Measurements from ENCODE around the gene KDM6A. TPM values are rescaled to one million over a fixed set of nuclear protein-coding genes. Genes with fewer than 3 reads are reported as not detected.
"Not testable (repeated sequence)": the region's sequence is repeated elsewhere in the genome, so short reads cannot be mapped to it uniquely, and the experiment has no call there.

The KDM6A gene
- total RNA-seq, 1 donor from 2014 or later: 10.2 TPM

DNA sequence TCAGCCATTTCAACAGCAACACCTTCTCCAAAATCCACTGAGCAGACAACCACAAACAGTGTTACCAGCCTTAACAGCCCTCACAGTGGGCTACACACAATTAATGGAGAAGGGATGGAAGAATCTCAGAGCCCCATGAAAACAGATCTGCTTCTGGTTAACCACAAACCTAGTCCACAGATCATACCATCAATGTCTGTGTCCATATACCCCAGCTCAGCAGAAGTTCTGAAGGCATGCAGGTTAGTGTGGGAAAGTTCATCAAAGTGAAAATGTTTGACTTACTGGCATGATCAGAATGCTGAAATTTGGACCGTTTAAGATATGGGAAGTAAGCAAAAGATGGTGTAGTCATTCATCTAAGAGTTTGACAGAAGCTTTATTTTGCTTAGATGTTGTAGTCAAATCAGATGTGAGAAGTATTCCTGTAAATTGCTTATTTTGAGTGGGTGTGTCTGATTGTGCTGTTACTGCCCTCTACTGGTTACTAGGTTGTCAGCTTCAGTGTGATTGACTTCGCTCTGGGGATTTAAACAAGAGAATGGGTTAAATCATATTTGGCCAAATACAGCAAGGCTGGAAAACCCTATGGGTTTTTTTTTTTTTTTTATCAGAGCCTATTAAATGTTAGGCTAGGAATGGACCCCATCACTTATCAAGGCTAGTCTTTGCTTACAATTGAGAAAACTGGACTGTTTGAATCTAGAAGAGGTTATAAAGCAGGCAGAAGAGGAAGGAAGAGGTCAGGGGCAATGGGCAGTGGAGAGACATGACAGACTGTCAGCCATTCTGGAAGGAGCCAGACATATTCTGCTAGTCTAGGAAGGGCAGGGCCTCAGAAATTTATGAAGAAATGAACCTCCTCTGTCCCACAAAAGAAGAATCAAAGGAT is 197.4 kb downstream of the KDM6A start:
- DNase-seq (ENCODE audit: low read depth): peak; percentile 44

DNA sequence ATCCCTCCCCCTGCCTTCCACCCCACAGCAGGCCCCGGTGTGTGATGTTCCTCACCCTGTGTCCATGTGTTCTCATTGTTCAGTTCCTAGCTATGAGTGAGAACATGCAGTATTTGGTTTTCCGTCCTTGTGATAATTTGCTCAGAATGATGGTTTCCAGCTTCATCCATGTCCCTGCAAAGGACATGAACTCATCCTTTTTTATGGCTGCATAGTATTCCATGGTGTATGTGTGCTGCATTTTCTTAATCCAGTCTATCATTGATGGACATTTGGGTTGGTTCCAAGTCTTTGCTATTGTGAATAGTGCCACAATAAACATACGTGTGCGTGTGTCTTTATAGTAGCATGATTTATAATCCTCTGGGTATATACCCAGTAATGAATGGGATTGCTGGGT is 200.0 kb downstream of the KDM6A start:
- not testable (repeated sequence) for DNase-seq (ENCODE audit: low read depth)

DNA sequence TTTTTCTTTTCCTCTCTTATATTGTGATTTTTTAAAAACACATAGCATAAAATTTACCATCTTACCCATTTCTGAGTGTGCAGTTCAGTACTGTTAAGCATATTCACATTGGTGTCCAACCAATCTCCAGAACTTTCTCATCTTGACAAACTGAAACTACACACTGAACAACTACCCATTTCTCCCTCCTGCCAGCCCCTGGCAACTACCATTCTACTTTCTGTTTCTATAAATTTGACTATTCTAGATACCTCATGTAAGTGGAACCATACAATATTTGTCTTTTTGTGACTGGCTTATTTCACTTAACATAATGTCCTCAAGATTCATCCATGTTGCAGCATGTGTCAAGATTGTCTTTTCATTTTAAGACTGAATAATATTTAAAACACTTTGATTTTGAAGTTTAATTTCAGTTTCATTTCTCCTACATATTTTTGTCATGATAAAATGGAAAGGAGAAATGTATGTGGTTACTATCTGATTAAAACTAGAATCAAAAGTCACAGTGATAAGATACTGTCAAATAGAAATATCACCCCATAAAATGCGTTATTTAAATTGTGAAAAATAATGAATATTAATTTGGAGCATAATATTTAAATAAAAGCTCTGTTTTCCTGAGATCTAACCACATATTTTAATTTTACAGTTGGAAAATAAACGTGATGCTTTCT is 204.9 kb downstream of the KDM6A start:
- no peak for DNase-seq (ENCODE audit: low read depth)

DNA sequence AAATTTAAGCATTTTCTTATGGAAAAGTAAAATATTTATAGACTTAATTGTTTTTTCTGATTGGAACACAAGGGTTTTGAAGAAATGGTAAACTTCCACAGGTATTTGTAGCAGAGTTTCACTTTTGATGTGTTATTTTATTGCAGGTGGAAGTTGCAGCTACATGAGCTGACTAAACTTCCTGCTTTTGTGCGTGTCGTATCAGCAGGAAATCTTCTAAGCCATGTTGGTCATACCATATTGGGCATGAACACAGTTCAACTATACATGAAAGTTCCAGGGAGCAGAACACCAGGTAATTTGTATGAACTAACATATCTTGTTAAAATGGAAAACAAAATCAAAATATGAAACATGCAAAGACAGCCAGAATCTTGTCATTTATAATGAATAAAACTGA is 210.3 kb downstream of the KDM6A start:
- DNase-seq (ENCODE audit: low read depth): no peak

DNA sequence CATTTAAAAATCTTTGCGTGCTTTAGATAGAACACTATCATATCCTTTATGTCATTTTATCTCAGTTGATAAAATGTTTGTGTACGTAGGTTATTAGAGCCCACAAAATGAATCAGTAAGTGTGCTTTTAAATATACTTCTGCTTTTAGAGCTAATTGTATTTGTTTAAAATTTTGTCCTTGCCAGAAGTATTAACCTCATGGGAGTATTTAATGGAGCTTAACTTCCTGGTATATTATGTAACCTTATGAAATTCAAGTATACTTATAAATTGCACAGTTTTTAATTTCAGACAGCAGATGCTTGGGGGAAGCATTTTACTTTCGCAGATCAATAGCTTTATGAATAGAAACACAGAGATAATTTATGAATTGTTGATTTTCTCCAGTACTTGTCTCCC is 237.5 kb downstream of the KDM6A start:
- DNase-seq (ENCODE audit: low read depth): no peak

DNA sequence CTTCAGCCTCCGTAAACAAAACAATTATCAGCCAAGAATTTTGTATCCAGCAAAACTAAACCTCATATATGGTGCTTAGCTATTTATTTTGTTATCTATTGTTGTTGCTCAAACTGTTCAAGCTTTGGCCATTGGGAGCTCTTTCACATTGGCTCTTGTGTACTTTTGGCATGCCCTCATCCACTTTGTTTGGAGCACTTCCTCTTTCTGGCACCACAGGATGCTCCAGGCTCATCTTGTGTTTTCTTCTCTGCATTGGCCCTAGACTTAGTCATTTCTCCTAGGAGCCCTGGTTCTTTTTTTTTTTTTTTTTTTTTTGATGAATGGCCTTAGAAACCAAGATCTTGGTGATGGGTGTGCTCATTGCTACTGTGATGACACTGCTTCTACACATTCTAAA is 253.2 kb downstream of the KDM6A start:
- DNase-seq (ENCODE audit: low read depth): no peak

DNA sequence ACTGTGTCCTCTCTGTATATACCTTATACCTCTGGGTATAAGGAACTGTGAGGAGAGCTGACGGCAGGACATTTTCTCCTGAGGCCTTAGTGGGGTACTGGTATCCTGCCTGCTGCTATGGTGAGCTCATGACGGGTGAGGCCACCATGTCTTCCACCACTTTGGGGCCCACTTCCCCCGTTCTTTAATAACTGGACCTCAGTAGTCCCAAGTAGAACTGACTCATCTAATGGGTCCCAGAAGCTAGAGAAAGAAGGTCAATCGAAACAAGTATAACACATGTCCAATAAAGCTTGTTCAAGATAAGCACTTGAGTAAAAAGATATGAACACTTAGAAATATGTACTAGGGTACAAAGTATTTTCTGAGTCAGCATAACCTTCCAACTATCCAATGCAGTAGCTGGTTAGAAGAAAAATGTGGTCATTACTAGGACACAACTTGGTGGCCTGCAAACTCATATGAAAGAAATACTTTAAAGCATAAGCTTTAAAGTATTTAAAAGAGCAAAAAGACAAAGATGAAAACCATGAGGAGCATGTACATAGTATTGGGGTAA is 256.0 kb downstream of the KDM6A start:
- no peak for DNase-seq (ENCODE audit: low read depth)

DNA sequence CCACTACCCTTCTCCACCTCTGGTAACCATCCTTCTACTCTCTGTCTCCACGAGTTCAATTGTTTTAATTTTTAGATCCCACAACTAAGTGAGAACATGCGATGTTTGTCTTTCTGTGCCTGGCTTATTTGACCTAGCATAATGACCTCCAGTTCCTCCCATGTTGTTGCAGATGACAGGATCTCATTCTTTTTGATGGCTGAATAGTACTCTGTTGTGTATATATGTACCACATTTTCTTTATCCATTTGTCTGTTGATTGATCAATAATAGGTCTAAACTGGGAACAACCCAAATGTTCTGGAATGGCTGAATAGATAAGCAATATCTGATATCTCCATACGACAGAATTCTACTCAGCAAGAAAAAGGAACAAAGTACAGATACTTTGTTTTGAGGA is 260.5 kb downstream of the KDM6A start:
- no peak for DNase-seq (ENCODE audit: low read depth)

DNA sequence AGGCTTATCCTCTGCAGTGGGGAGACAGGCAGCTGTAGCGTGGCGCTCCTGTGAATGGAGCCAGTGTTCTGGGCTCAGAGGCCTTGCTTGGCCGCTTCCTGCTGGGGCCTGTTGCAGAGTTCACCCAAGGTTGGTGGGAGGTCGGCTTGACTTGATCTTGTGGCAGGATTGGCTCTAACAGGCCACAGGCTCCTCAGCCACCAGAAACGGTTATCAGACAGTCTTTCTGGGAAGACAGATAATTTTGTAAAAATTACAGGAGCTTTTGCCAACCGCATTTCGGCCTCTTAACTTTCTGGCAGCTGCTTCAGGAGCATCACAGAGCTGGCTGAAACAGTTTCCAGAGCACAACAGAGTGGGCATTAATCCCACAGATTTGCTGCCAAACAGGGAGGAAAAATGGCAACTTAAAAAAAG is 261.3 kb downstream of the KDM6A start:
- no peak for DNase-seq (ENCODE audit: low read depth)

DNA sequence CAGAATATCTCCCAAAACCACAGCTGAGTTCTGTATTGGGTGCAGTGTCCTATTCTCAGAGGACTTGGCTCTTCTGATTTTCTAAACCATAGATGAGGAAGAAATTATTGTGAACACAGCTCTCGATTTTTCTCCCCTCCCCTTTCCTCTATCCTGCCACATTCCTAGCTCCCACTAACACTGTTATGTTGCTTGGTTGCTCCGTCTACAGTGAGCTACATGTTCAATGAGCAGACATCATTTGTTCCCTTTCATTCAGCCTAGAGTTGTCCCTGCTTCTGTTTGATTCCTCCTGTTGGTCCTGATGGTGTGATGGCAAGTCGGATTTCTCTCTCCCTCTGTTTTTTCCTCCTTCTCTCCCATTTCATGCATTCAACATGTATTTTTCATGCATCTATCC is 261.8 kb downstream of the KDM6A start:
- no peak for DNase-seq (ENCODE audit: low read depth)

DNA sequence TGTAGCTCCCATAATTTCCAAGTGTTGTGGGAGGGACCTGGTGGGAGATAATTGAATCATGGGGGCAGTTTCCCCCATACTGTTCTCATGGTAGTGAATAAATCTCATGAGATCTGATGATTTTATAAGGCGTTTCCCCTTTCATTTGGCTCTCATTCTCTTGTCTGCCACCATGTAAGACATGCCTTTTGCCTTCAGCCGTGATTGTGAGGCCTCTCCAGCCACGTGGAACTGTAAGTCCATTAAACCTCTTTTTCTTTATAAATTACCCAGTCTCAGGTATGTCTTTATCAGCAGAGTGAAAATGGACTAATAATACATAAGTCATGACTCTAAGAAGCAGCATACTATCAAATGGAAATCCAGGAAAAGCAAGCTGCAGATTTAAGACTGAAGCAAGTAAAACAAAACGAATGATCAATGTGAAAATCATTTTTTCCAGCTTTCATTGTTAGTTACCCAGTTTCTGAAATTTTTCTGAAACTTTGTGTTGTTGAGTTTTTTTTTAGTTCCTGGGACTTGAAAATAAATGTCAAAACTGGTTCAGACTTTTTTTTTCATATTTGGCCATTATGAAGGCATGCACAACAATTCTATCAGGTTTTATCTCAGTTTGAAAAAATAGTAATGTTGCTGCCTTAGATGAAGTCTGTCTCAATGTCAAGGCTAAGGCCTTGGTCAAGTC is 262.5 kb downstream of the KDM6A start:
- not testable (repeated sequence) for DNase-seq (ENCODE audit: low read depth)

DNA sequence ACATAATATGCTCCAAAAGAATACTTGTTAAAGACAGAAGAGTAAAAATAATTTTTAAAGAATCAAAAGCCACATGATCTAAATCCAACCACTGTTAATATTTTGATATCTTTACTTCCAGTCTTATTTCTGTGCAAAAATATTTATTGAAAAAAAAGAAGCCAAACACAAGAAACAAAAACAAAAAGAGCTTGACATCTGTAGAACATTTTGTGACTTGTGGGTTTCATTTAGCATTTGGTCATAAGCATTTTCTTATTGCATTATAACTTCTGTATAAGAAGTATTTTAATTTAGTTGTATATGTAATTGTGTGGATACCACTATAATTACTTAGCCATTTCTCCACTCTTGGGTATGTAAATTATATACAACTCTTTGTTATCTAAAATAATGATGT is 264.5 kb downstream of the KDM6A start:
- no peak for DNase-seq (ENCODE audit: low read depth)

DNA sequence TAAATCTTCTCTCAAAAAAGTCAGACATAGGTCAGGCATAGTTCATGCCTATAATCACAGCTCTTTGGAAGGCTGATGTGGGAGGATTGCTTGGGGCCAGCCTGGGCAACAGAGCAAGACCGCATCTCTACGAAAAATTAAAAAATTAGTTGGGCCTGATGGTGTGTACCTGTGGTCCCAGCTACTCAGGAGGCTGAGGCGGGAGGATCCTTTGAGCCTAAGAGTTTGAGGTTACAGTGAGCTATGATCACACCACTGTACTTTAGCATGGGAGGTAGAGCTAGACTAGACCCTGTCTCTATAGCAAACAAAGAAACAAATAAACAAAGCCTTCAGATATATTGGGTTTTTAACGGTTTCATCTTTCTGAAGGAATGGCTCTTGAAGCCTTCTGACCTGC is 265.5 kb downstream of the KDM6A start:
- DNase-seq (ENCODE audit: low read depth): no peak

DNA sequence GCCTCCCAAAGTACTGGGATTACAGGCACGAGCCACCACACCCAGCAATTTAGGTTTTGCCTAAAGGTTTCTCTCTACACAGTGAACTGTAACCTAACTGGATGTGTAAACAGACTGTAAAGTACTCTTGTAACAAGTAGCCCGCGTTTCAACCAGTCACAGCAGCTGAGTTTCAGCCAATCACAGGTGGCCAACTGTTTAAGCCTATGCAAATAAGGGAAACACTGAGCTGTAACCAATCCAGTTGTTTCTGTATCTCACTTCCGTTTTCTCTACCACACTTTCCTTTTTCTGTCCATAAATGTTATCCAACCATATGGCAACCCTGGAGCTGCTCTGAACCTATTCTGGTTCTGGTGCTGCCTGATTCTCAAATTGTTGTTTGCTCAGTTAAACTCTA is 267.8 kb downstream of the KDM6A start:
- no peak for DNase-seq (ENCODE audit: low read depth)

DNA sequence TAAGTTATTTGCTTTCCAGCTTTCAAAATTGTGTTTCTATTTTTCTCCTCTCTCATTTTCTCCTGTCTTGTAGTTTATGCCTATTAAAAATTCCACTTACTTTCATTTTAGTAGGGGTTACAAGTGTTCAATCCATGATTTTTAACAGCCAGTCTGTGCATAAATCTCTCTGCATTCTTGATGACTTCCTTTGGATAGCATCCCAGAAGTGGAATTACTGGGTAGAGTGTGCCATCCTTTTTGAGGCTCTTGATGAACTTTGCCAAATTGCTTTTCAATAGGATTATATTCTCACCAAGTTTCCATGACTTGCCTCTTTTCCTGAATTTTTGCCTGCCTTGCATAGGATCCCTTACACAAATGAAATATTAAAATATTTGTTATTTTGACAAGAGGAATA is 269.2 kb downstream of the KDM6A start:
- peak; percentile 37 for DNase-seq (ENCODE audit: low read depth)

DNA sequence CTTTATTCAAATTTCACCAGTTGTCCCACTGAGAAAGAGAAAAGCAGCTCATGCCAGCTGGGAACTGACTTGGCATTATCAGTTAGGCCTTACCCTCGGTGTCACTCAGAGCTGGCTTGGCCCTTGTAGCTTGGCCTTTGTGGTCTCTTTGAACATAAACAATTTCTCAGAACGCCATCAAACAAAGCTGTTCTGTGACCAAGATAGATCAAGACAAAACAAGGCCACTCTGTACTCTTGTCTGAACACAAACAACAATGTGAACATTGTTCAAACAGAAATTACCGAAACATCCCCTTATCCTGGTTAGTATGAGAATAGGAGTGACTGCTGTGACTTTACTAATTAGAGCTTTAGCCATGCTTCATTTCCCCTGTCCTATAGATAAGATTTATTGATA is 270.5 kb downstream of the KDM6A start:
- DNase-seq (ENCODE audit: low read depth): no peak

DNA sequence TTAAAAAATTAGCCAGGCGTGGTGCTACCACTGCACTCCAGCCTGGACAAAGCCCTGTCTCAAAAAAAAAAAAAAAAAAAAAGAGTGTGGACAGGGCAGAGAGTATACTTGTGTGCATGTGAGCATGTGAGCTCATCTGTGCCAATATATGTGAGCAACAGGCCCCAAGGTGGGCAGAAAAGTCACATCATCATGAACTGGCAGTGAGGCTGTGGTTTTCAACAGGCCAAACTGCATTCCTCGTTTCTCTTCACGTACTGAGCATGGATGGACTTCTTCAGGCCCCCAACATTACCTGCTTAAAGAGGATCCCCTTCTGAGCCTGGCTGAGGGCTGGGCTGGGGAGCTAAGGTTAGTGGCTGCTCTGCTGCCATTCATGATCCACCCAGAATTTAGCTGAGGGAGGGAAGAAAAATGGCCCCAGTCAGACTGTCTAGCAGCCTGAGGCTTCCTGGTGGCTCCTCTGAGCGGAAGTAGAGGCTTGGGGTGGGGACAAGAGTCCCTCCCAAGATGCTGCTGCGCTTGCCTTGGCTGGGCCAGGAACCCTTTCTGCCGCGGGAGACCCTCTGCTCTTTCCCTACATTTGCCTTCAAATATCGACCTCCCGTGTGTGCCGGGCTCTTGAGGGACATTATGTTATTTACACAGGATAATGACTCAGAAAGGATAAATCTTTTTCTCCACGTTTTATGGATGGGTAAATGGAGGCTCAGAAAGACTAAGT is 272.7 kb downstream of the KDM6A start:
- no peak for DNase-seq (ENCODE audit: low read depth)

DNA sequence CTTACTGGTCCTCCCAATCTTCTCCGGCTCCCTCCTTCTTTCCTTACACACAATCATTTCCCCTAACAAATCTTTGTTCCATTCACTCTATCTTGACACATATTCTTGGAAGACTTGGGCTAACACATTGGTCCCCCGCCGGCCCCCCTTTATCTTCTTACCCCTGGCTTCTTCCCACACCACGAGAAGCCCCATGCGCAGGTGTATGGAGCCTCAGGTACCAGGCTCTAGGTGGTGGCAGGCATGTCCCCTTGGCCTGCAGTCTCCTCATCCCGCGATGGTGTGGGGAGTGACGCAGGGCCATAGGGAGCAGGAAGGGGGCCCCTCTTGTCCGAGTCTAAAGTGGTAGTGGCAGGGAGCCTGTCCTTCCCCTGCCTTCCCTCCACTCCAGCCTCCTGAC is 277.8 kb downstream of the KDM6A start:
- no peak for DNase-seq (ENCODE audit: low read depth)

DNA sequence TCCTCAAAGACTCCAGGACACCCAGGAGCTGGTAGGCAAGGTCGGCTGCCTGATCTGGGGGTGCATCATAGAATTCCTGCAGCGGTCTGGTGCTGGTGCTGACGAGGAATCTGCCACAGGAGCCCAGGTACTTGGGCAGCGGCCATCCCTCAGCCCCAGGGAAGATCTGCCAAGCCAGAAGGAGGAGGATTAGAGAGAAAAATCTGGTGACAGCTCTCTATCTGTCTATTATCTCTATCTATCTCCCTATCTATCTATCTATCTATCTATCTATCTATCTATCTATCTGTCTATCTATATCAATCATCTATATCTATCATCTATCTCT is 281.0 kb downstream of the KDM6A start:
- DNase-seq (ENCODE audit: low read depth): no peak

DNA sequence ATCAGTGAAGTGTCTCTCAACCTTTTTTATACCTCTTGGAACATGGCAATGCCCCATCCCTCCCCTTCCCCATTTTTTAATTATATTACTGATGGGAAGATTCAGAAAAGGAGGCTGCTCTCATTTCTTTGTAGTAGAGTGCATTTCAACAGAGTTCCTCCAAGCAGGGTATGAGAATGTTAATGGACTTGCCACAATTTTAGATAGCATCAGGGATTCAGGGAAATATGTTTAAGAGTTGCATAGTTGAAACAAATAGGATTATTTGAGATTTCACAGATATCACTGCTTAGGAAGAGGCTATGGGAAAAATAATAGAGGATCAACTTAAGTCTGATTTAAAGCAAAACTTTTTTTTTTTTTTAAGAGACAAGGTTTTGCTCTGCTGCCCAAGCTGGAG is 281.5 kb downstream of the KDM6A start:
- DNase-seq (ENCODE audit: low read depth): no peak

DNA sequence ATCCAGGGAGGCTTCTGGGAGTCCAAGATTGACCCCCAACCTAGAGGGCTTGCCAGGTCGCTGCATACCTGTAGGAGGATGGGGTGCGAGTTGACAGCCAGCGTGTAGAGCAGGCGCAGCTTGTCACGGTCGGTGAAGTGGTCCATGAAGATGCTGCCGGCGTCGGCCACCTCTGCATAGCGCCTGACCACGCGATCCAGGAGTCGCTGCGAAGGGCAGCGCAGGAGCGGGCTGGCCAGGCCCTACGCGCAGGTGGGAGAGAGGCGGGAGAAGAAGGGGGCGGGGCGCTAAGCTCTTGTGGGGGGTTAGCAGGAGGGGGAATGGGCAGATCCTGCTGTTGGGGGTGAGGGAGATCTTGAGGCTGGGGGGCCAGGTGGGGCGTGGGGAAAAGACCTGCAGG is 284.7 kb downstream of the KDM6A start:
- DNase-seq (ENCODE audit: low read depth): no peak
